ENCODE measurements around the gene PRR14L.

Gene PRR14L

DNA sequence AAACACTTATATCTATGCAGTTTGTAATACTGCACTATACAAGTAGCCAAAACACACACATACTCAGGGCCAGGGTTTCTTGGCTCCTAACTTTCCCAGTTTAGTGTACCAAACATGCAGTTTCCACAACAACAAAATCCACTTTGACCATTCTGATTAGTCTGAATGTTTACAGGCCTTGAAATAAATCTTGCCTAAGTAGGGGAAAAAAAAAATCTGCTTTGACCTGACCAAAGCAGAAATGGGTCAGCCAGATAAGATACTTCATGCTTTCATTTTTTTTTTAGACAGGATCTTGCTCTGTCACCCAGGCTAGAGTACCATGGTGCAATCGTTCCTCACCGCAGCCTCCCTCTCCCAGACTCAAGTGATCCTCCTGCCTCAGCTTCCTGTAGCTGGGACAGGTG, 10.1 kb downstream of the PRR14L start:
- no peaks in the 10 kb centered on the region for H3K27me3 ChIP-seq (ENCODE audit: control insufficient read depth, insufficient read depth, low read length)
- no peak overlapping the region for H3K4me3 ChIP-seq (ENCODE audit: low read depth, low read length)
- no peak overlapping the region for H3K9ac ChIP-seq (ENCODE audit: low read length)
- no peak overlapping the region for H3K27ac ChIP-seq (ENCODE audit: low read depth, low read length)
- peaks cover 55% of the 10 kb centered on the region for H3K36me3 ChIP-seq (ENCODE audit: control insufficient read depth, insufficient read depth, low read length)
- no peaks in the 10 kb centered on the region for H3K9me3 ChIP-seq (ENCODE audit: control insufficient read depth, insufficient read depth, low read depth, low read length)
- H3K4me1 ChIP-seq (ENCODE audit: control insufficient read depth, insufficient read depth, low read length) = no peaks in the 10 kb centered on the region

DNA sequence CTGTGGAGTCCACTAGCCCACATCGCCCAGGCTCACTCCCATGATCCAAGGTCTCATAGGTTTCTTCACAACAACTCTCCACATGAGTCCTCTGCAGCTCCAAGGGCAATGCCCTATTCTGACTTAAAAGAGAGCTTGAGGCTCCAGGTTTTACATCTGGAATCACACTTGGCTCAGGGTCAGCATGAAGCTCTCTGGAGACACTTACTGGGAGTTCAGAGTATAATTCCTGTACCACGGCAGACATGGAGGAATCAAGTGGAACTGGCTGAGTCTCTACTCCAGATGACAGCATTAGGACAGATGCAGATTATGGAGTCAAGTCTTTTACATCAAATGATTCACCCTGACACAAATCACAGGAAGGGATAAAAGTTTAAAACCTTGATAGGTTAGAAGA, 11.4 kb downstream of the PRR14L start:
- Histone ChIP-seq H3K27me3 (ENCODE audit: control insufficient read depth, insufficient read depth, low read length) (no peaks in the 10 kb centered on the region), H3K4me1 (ENCODE audit: control insufficient read depth, insufficient read depth, low read length) (no peaks in the 10 kb centered on the region), H3K36me3 (ENCODE audit: control insufficient read depth, insufficient read depth, low read length) (peaks cover 60% of the 10 kb centered on the region), H3K4me3 (ENCODE audit: low read depth, low read length) (no peak overlapping the region), H3K9ac (ENCODE audit: low read length) (no peak overlapping the region), H3K27ac (ENCODE audit: low read depth, low read length) (no peak overlapping the region), H3K9me3 (ENCODE audit: control insufficient read depth, insufficient read depth, low read depth, low read length) (no peaks in the 10 kb centered on the region)

DNA sequence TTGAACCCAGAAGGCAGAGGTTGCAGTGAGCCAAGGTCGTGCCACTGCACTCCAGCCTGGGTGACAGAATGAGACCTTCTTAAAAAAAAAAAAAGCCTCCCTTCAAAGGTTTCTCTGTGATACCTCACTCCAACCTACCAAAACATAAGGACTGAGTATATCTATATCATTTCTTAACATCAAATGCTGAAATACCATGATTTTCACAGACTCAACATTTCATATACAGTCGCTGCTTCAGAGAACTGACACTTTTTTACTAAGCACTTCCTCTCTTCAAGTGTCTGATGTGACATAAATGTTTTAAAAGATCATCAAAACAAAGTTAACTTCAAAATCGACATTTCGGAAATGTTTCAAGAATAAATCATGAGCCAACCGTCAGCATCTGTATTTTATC, 12.0 kb downstream of the PRR14L start:
- Histone ChIP-seq H3K27me3 (ENCODE audit: control insufficient read depth, insufficient read depth, low read length) (no peaks in the 10 kb centered on the region), H3K4me3 (ENCODE audit: low read depth, low read length) (no peak overlapping the region), H3K36me3 (ENCODE audit: control insufficient read depth, insufficient read depth, low read length) (peaks cover 64% of the 10 kb centered on the region), H3K27ac (ENCODE audit: low read depth, low read length) (no peak overlapping the region), H3K9me3 (ENCODE audit: control insufficient read depth, insufficient read depth, low read depth, low read length) (no peaks in the 10 kb centered on the region), H3K4me1 (ENCODE audit: control insufficient read depth, insufficient read depth, low read length) (no peaks in the 10 kb centered on the region), H3K9ac (ENCODE audit: low read length) (no peak overlapping the region)

DNA sequence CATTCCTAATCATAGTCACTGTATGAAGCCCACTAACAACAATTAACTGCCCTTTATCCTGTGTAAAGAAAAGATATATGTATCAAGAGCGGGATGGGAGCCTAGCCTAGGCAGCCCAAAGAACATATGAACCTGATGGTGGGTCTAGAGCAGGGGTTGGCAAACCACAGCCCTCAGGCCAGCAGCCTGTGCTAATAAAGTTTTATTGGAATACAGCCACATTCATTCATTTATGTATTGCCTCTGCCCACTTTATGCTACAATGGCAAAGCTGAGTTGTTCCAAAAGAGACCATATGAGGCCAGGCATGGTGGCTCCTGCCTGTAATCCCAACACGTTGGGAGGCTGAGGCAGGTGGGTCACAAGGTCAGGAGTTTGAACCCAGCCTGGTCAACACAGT, 13.5 kb downstream of the PRR14L start:
- Histone ChIP-seq H3K4me1 (ENCODE audit: control insufficient read depth, insufficient read depth, low read length) (no peaks in the 10 kb centered on the region), H3K27me3 (ENCODE audit: control insufficient read depth, insufficient read depth, low read length) (no peaks in the 10 kb centered on the region), H3K9ac (ENCODE audit: low read length) (no peak overlapping the region), H3K36me3 (ENCODE audit: control insufficient read depth, insufficient read depth, low read length) (peaks cover 53% of the 10 kb centered on the region), H3K27ac (ENCODE audit: low read depth, low read length) (no peak overlapping the region), H3K9me3 (ENCODE audit: control insufficient read depth, insufficient read depth, low read depth, low read length) (no peaks in the 10 kb centered on the region), H3K4me3 (ENCODE audit: low read depth, low read length) (no peak overlapping the region)

DNA sequence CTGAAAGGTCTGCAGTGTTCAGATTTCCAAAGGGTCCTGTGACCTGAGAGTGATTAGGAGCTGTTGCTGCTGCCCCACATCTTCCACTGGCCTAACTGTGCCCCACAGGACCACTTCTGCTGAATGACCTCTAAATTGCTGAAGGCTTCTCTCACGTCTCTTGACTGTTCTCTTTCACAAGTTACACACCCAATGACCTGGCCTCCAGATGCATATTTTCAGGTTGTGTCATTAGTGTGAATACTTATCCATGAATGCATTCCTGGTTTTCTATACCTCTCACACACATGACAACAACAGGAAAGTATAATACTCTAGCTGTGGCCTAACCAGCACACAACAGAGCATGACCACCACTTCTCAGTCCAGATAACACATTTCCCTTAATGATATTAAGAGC, 15.4 kb downstream of the PRR14L start:
- no peaks in the 10 kb centered on the region for H3K27me3 ChIP-seq (ENCODE audit: control insufficient read depth, insufficient read depth, low read length)
- H3K4me1 ChIP-seq (ENCODE audit: control insufficient read depth, insufficient read depth, low read length) = no peaks in the 10 kb centered on the region
- peaks cover 45% of the 10 kb centered on the region for H3K36me3 ChIP-seq (ENCODE audit: control insufficient read depth, insufficient read depth, low read length)
- H3K4me3 ChIP-seq (ENCODE audit: low read depth, low read length) = no peak overlapping the region
- no peak overlapping the region for H3K9ac ChIP-seq (ENCODE audit: low read length)
- no peak overlapping the region for H3K27ac ChIP-seq (ENCODE audit: low read depth, low read length)
- H3K9me3 ChIP-seq (ENCODE audit: control insufficient read depth, insufficient read depth, low read depth, low read length) = no peaks in the 10 kb centered on the region

DNA sequence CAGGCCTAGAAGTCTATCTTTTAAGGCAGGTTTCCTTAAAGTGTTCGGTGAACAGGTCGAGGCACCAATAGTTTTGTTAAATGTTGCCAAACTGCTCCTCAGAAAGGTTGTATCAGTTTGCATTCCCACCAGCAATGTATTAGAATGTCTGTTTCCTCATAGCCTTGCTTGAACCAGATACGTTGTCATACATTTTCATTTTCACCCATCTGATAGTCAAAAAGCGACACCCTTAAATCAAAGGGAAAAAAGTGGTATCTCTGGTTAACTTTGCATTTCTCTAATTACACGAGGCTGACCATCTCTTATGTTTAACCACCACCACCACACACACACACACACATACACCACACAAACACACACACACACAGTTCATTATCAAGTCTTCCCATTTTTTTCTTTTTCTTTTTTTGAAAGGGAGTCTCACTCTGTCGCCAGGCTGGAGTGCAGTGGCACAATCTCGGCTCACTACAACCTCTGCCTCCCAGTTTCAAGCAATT, 16.3 kb downstream of the PRR14L start:
- no peak overlapping the region for H3K27ac ChIP-seq (ENCODE audit: low read depth, low read length)
- no peaks in the 10 kb centered on the region for H3K4me1 ChIP-seq (ENCODE audit: control insufficient read depth, insufficient read depth, low read length)
- no peak overlapping the region for H3K9ac ChIP-seq (ENCODE audit: low read length)
- H3K36me3 ChIP-seq (ENCODE audit: control insufficient read depth, insufficient read depth, low read length) = peaks cover 38% of the 10 kb centered on the region
- H3K9me3 ChIP-seq (ENCODE audit: control insufficient read depth, insufficient read depth, low read depth, low read length) = no peaks in the 10 kb centered on the region
- no peaks in the 10 kb centered on the region for H3K27me3 ChIP-seq (ENCODE audit: control insufficient read depth, insufficient read depth, low read length)
- no peak overlapping the region for H3K4me3 ChIP-seq (ENCODE audit: low read depth, low read length)

DNA sequence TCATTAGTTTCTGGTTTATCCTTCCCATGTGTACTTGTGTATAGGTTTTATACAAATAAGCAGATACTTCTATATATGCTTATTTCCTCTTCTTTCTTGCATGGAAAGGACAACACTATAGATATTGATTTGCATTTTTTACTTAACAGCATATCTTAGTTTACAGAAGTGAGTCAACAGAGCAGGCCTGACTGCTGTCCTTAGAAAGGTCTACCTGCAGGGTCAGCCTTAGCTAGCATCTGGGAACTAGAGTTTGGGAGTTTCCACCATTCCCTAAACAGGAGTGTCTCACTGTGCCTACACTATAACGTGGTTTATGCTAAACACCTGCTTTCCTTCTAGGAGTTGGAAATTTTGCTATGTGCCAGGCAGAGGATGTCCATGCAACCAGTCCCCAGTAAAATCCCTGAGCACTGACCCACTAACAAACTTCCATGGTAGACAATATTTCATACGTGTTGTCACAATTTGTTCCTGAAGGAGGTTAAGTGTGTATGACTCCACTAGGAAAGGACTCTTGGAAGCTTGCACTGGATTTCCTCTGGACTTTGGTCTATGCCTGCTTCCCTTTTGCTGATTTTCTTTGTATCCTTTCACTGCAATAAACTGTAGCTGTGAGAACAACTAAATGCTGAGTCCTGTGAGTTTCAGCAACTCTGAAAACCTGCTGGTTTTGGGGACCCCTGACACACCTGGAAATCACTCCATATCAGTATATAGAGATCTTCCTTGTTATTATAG, 17.7 kb downstream of the PRR14L start:
- no peak overlapping the region for H3K9ac ChIP-seq (ENCODE audit: low read length)
- no peaks in the 10 kb centered on the region for H3K27me3 ChIP-seq (ENCODE audit: control insufficient read depth, insufficient read depth, low read length)
- H3K36me3 ChIP-seq (ENCODE audit: control insufficient read depth, insufficient read depth, low read length) = peaks cover 32% of the 10 kb centered on the region
- H3K4me3 ChIP-seq (ENCODE audit: low read depth, low read length) = no peak overlapping the region
- no peak overlapping the region for H3K27ac ChIP-seq (ENCODE audit: low read depth, low read length)
- no peaks in the 10 kb centered on the region for H3K9me3 ChIP-seq (ENCODE audit: control insufficient read depth, insufficient read depth, low read depth, low read length)
- no peaks in the 10 kb centered on the region for H3K4me1 ChIP-seq (ENCODE audit: control insufficient read depth, insufficient read depth, low read length)

DNA sequence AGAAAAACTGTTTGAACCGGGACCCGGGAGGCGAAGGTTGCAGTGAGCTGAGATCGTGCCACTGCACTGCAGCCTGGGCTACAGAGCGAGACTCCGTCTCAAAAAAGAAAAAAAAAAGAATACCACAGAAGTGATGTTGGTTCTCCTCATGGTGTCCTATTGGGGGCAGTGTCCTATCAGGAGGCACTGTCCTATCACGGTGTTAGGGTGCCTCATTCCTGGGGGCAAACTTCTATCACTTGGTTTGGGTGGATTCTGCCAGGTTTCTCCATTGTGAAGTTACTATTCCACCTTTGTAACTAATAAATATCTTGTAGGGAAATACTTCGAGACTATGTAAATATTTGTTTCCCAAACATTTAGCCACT, 19.6 kb downstream of the PRR14L start:
- no peak overlapping the region for H3K27ac ChIP-seq (ENCODE audit: low read depth, low read length)
- H3K36me3 ChIP-seq (ENCODE audit: control insufficient read depth, insufficient read depth, low read length) = peaks cover 37% of the 10 kb centered on the region
- no peak overlapping the region for H3K4me3 ChIP-seq (ENCODE audit: low read depth, low read length)
- no peaks in the 10 kb centered on the region for H3K27me3 ChIP-seq (ENCODE audit: control insufficient read depth, insufficient read depth, low read length)
- H3K9ac ChIP-seq (ENCODE audit: low read length) = no peak overlapping the region
- no peaks in the 10 kb centered on the region for H3K9me3 ChIP-seq (ENCODE audit: control insufficient read depth, insufficient read depth, low read depth, low read length)
- H3K4me1 ChIP-seq (ENCODE audit: control insufficient read depth, insufficient read depth, low read length) = no peaks in the 10 kb centered on the region

DNA sequence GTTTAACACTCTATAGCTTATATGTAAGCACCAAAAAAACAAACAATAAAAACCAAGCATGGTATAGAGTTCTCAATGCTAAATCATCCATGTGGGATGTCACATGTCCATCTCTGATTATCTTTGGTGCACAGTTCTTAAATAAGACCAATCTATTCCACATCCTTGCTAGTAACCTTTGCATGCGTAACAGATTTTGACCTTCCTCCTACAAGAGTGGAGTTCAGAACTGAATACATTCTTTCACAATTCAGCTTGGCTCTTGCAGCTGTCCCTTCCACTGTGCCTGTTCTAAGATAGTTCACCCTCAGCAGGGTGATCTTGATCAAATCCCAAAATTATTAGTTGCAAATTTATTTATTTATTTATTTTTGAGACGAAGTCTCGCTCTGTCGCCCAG, 21.1 kb downstream of the PRR14L start:
- Histone ChIP-seq H3K4me1 (ENCODE audit: control insufficient read depth, insufficient read depth, low read length) (no peaks in the 10 kb centered on the region), H3K36me3 (ENCODE audit: control insufficient read depth, insufficient read depth, low read length) (peaks cover 44% of the 10 kb centered on the region), H3K9ac (ENCODE audit: low read length) (no peak overlapping the region), H3K27me3 (ENCODE audit: control insufficient read depth, insufficient read depth, low read length) (no peaks in the 10 kb centered on the region), H3K4me3 (ENCODE audit: low read depth, low read length) (no peak overlapping the region), H3K9me3 (ENCODE audit: control insufficient read depth, insufficient read depth, low read depth, low read length) (no peaks in the 10 kb centered on the region), H3K27ac (ENCODE audit: low read depth, low read length) (no peak overlapping the region)

DNA sequence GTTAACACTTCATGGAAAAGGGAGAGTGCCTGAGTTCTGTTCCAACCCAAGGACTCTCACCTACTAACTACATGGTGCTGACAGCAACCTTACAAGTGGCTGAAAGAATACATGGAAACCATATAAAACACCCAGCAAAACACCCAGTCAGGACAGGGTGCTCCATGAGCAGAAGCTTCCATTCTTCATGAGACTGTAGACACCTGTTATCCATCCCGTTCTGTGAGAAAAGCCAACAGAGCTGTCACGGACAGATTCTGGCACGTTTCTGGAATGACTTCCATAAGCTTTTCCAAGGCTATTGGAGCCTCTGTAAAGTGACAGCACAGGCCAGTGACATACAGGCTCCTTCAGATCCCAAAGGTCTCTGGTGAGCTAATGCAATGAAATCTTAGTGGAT, 23.2 kb downstream of the PRR14L start:
- H3K4me3 ChIP-seq (ENCODE audit: low read depth, low read length) = no peak overlapping the region
- no peaks in the 10 kb centered on the region for H3K4me1 ChIP-seq (ENCODE audit: control insufficient read depth, insufficient read depth, low read length)
- peaks cover 55% of the 10 kb centered on the region for H3K36me3 ChIP-seq (ENCODE audit: control insufficient read depth, insufficient read depth, low read length)
- no peaks in the 10 kb centered on the region for H3K9me3 ChIP-seq (ENCODE audit: control insufficient read depth, insufficient read depth, low read depth, low read length)
- H3K9ac ChIP-seq (ENCODE audit: low read length) = no peak overlapping the region
- H3K27me3 ChIP-seq (ENCODE audit: control insufficient read depth, insufficient read depth, low read length) = no peaks in the 10 kb centered on the region
- H3K27ac ChIP-seq (ENCODE audit: low read depth, low read length) = no peak overlapping the region

DNA sequence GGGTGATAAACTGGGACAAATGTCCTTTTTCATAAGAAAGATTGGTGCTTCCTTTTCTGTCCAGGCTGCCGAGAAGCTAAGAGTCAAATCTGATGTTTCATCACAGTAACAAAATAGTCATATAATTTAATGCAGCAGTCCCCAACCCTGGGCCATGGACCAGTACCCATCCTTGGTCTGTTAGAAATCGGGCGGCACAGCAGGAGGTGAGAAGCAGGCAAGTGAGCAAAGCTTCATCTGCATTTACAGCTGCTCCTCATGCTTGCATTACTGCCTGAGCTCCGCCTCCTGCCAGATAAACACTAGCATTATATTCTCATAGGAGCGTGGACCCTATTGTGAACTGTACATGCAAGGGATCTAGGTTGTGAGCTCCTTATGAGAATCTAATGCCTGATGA, 26.2 kb downstream of the PRR14L start:
- no peak overlapping the region for H3K9ac ChIP-seq (ENCODE audit: low read length)
- H3K27ac ChIP-seq (ENCODE audit: low read depth, low read length) = no peak overlapping the region
- H3K9me3 ChIP-seq (ENCODE audit: control insufficient read depth, insufficient read depth, low read depth, low read length) = no peaks in the 10 kb centered on the region
- peaks cover 70% of the 10 kb centered on the region for H3K36me3 ChIP-seq (ENCODE audit: control insufficient read depth, insufficient read depth, low read length)
- H3K4me3 ChIP-seq (ENCODE audit: low read depth, low read length) = no peak overlapping the region
- H3K4me1 ChIP-seq (ENCODE audit: control insufficient read depth, insufficient read depth, low read length) = no peaks in the 10 kb centered on the region
- H3K27me3 ChIP-seq (ENCODE audit: control insufficient read depth, insufficient read depth, low read length) = no peaks in the 10 kb centered on the region
